Endothelial cell of umbilical vein (primary cell): ENCODE measurements around the gene PIK3AP1. TPM values are rescaled to one million over a fixed set of nuclear protein-coding genes. Genes with fewer than 3 reads are reported as not detected.

Experiments used
- BruUV-seq: library from RNA; stranded (reverse); fragments of 400-500 nt; replicated peaks from 2 replicates; lab custom pipeline; 2021; lab: Mats Ljungman, UMichigan
- CTCF ChIA-PET: fragments of 300-600, 350-600 bp; sonication (Branson Sonifier 250); formaldehyde crosslinking; loops from one replicate; lab custom pipeline; 2021; ENCODE audit warnings: antibody characterized with exemption, inconsistent platforms; lab: Charles Lee
- POLR2A ChIA-PET: fragments of 300-600, 350-600 bp; sonication (Branson Sonifier 250); formaldehyde crosslinking; loops from one replicate; lab custom pipeline; 2021; ENCODE audit warnings: antibody characterized with exemption, inconsistent platforms; lab: Charles Lee
- DNase-seq: peaks from one replicate; pipeline ENCODE4 v3.0.0-alpha.2; 2011; ENCODE audit warnings: low read depth, low spot score
- FAIRE-seq: peaks from 2 replicates; lab custom pipeline; 2011; peaks lifted over from hg19 to GRCh38; lab: Jason Lieb, UNC
- H2AFZ ChIP-seq: 2 replicates; pipeline ENCODE4 v1.6.0; 2012; ENCODE audit warnings: low read depth, low read length, control low read depth, inconsistent platforms
- H3K27ac ChIP-seq: 2 replicates; pipeline ENCODE4 v1.5.1; 2011; ENCODE audit warnings: low read depth, mild to moderate bottlenecking, control low read depth, low read length, moderate library complexity; ENCODE audit not compliant: insufficient read depth
- H3K27me3 ChIP-seq, 2 experiments: 2 replicates each; pipeline versions ENCODE4 v1.6.0 to v1.6.1; 2011; ENCODE audit warnings: low read length in 2 of 2, mixed read lengths in 1 of 2; ENCODE audit not compliant: control insufficient read depth in 2 of 2, insufficient read depth in 2 of 2
- H3K36me3 ChIP-seq, 2 experiments: 2 replicates in 1 of 2; 3 replicates in 1 of 2; pipeline ENCODE4 v1.5.1; 2011; ENCODE audit warnings: low read length in 2 of 2, mild to moderate bottlenecking in 1 of 2, moderate library complexity in 1 of 2; ENCODE audit not compliant: control insufficient read depth in 2 of 2, insufficient read depth in 2 of 2; ENCODE audit errors: extremely low read depth in 1 of 2
- H3K4me1 ChIP-seq: 3 replicates; pipeline ENCODE4 v1.5.1; 2011; ENCODE audit warnings: mild to moderate bottlenecking, low read length; ENCODE audit not compliant: control insufficient read depth, insufficient read depth; ENCODE audit errors: extremely low read depth
- H3K4me2 ChIP-seq: 2 replicates; pipeline ENCODE4 v1.6.1; 2011; ENCODE audit warnings: low read length, control low read depth, mixed read lengths; ENCODE audit not compliant: insufficient read depth
- H3K4me3 ChIP-seq, 3 experiments: fragments of 200-600 bp in 1 of 3; sonication (generic), shearing (Covaris generic) in 1 of 3; replicated peaks in 1 of 3; 2 replicates each; pipeline ENCODE4 v1.5.1; 2011 to 2016; ENCODE audit warnings: control low read depth in 3 of 3, low read length in 3 of 3, mild to moderate bottlenecking in 2 of 3, inconsistent platforms in 1 of 3, low read depth in 1 of 3, moderate library complexity in 1 of 3; ENCODE audit not compliant: insufficient read depth in 1 of 3
- H3K79me2 ChIP-seq: 2 replicates; pipeline ENCODE4 v1.6.0; 2012; ENCODE audit warnings: low read length, inconsistent platforms; ENCODE audit not compliant: control insufficient read depth, insufficient read depth
- H3K9ac ChIP-seq: replicated peaks from 2 replicates; pipeline ENCODE3; 2011; ENCODE audit warnings: low read length, control low read depth; ENCODE audit not compliant: insufficient read depth; ENCODE audit errors: extremely low read depth
- H3K9me1 ChIP-seq: replicated peaks from 3 replicates; pipeline ENCODE4 v1.6.0; 2011; ENCODE audit warnings: mild to moderate bottlenecking, low read length; ENCODE audit not compliant: control insufficient read depth, insufficient read depth; ENCODE audit errors: extremely low read depth
- H3K9me3 ChIP-seq: replicated peaks from 2 replicates; pipeline ENCODE4 v1.5.1; 2012; ENCODE audit warnings: low read length, inconsistent platforms; ENCODE audit not compliant: control insufficient read depth, insufficient read depth
- H4K20me1 ChIP-seq: replicated peaks from 2 replicates; pipeline ENCODE3; 2011; ENCODE audit warnings: mild to moderate bottlenecking, low read length; ENCODE audit not compliant: control insufficient read depth, insufficient read depth; ENCODE audit errors: extremely low read depth
- EZH2 ChIP-seq: IDR thresholded peaks from 2 replicates; pipeline ENCODE4 v1.6.1; 2012; ENCODE audit warnings: borderline replicate concordance, low read depth, mild to moderate bottlenecking, moderate library complexity, low read length, inconsistent platforms; ENCODE audit not compliant: severe bottlenecking
- FOS ChIP-seq: IDR thresholded peaks from 2 replicates; pipeline ENCODE4 v1.6.1; 2011; ENCODE audit warnings: mild to moderate bottlenecking, low read length, moderate library complexity, borderline replicate concordance; ENCODE audit not compliant: insufficient read depth
- GATA2 ChIP-seq: IDR thresholded peaks from 2 replicates; pipeline ENCODE4 v1.7.0; 2011; ENCODE audit warnings: low read depth, mild to moderate bottlenecking, moderate library complexity, mixed read lengths, low read length; ENCODE audit not compliant: insufficient read length, insufficient read depth
- JUN ChIP-seq: IDR thresholded peaks from 2 replicates; pipeline ENCODE4 v1.6.1; 2011; ENCODE audit warnings: borderline replicate concordance, low read depth; ENCODE audit not compliant: insufficient read length, insufficient read depth
- MYC ChIP-seq: IDR thresholded peaks from one replicate; pipeline ENCODE4 v1.6.1; 2011; ENCODE audit warnings: mild to moderate bottlenecking, low read depth, low read length
- POLR2A ChIP-seq: IDR thresholded peaks from 2 replicates; pipeline ENCODE4 v1.6.1; 2012; ENCODE audit warnings: low read depth, mild to moderate bottlenecking, control low read depth, low read length
- POLR2AphosphoS5 ChIP-seq: IDR thresholded peaks from 2 replicates; pipeline ENCODE4 v1.6.1; 2012; ENCODE audit warnings: low read depth, mild to moderate bottlenecking, control low read depth, low read length, moderate library complexity; ENCODE audit not compliant: insufficient read depth
- dilution Hi-C: fragments of 300-500 bp; cut with MboI; formaldehyde crosslinking; loops from one replicate; pipeline ENCODE4 v1.15.0; 2019; ENCODE audit warnings: low sequenced_read_pairs; ENCODE audit not compliant: extremely low pct_ligation_motif_present
- intact Hi-C: fragments of 100-400 bp; cut with micrococcal nuclease; formaldehyde crosslinking; loops from one replicate; pipeline ENCODE4 v1.10.0; 2022
- polyA plus RNA-seq, 4 experiments: library from polyadenylated mRNA; depleted of rRNA in 3 of 4; stranded (reverse) in 3 of 4; unstranded in 1 of 4; fragments of >200 nt; gene quantifications; 2 replicates each; pipeline versions ENCODE4 v1.2.1 to v1.2.3, GENCODE V29; 2011 to 2012; ENCODE audit warnings: missing spikeins in 1 of 4
- total RNA-seq: library from RNA; stranded (reverse); gene quantifications from 2 replicates; pipeline ENCODE4 v1.2.3, GENCODE V29; 2021
- TF ChIP-seq, protein P1 (sequence below), 2 donors: IDR thresholded peaks; 1 replicate in 1 of 2; 2 replicates in 1 of 2; pipeline ENCODE4 v1.5.1; 2011; ENCODE audit warnings: low read length in 2 of 2, mild to moderate bottlenecking in 2 of 2, moderate library complexity in 2 of 2, control low read depth in 1 of 2, inconsistent platforms in 1 of 2, low read depth in 1 of 2; ENCODE audit not compliant: insufficient read depth in 1 of 2; ENCODE audit errors: extremely low read depth in 1 of 2
- TF ChIP-seq, protein P2 (sequence below): IDR thresholded peaks from 2 replicates; pipeline ENCODE4 v1.6.1; 2011; ENCODE audit not compliant: insufficient read depth, insufficient read length

PIK3AP1 gene
- total and polyA plus RNA-seq, 2 donors (not counting 3 experiments of a cell fraction or from before 2014, with no cell fraction given), result 0.04 TPM; not detected in 1

DNA sequence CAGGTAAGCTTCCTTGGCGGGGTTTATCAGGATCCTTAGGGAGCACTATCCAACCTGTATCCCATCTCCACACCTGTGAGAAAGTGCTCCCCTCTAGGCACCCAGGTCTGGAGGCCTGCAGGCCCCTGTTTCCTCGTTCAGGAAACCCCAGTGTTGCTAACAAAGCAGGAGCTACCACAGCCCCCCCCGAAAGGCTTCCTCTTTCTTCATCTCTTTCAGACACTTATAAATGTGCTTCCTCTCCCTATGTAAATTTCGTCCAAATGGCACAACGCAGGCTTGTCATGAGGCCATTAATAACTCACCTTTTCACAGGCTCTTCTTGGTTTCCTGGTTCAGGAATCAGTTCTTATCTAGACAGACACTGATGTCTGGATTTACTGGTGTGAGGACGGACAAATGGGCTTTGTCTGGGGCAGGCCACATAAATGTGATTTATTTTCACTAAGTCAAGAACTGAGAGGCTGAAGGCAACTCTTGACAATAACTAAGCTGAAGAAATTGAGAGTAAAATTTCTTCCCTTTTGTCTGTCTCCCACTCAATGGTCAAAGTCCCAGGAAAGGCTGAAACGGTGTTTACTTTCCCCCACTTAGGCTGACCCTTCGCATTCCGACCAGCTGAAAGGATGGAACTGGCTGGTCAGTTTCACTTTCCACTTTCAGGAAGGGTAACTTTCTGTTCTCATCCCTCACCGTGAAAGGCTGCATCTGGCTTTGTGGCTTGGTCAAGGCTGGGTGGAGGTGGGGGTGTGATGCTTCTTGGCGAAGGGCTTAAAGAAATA is 46.8 kb downstream of the PIK3AP1 start:
- dilution Hi-C loops (no loop called here), intact Hi-C loops (no loop called here)
- no peaks in the 10 kb centered on the region for H3K9me3 ChIP-seq
- H3K27me3 ChIP-seq, result no peaks in the 10 kb centered on the region
- no peak overlapping the region for H3K9ac ChIP-seq
- no peaks in the 10 kb centered on the region for H4K20me1 ChIP-seq
- no peak overlapping the region for H3K27ac ChIP-seq
- no peak for FAIRE-seq
- CTCF ChIA-PET, result interaction anchor here (1.4 kb wide), 1 partner anchor 10 kb away, joined by 3 read pairs; no protein-coding TSS in a partner anchor
- H3K4me1 ChIP-seq, result no peaks in the 10 kb centered on the region
- no peak for TF ChIP-seq POLR2A
- TF ChIP-seq EZH2, result no peak
- TF ChIP-seq POLR2AphosphoS5, result no peak
- no peak for TF ChIP-seq GATA2
- TF ChIP-seq JUN, result no peak
- TF ChIP-seq MYC, result no peak
- TF ChIP-seq, protein P1, sequence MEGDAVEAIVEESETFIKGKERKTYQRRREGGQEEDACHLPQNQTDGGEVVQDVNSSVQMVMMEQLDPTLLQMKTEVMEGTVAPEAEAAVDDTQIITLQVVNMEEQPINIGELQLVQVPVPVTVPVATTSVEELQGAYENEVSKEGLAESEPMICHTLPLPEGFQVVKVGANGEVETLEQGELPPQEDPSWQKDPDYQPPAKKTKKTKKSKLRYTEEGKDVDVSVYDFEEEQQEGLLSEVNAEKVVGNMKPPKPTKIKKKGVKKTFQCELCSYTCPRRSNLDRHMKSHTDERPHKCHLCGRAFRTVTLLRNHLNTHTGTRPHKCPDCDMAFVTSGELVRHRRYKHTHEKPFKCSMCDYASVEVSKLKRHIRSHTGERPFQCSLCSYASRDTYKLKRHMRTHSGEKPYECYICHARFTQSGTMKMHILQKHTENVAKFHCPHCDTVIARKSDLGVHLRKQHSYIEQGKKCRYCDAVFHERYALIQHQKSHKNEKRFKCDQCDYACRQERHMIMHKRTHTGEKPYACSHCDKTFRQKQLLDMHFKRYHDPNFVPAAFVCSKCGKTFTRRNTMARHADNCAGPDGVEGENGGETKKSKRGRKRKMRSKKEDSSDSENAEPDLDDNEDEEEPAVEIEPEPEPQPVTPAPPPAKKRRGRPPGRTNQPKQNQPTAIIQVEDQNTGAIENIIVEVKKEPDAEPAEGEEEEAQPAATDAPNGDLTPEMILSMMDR (IDR thresholded peaks at IDR 0.05; ENCODE audit: extremely low read depth in 1 of 2, insufficient read depth in 1 of 2, low read depth in 1 of 2, low read length in 2 of 2), result no peak
- TF ChIP-seq FOS, result no peak
- TF ChIP-seq, protein P2, sequence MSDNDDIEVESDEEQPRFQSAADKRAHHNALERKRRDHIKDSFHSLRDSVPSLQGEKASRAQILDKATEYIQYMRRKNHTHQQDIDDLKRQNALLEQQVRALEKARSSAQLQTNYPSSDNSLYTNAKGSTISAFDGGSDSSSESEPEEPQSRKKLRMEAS, result no peak
- no peaks in the 10 kb centered on the region for H3K79me2 ChIP-seq
- POLR2A ChIA-PET, result no interaction called here
- DNase-seq, result peak; percentile 2
- no TSS peak for BruUV-seq
- no peaks in the 10 kb centered on the region for H3K36me3 ChIP-seq
- no peaks in the 10 kb centered on the region for H3K9me1 ChIP-seq
- no peak overlapping the region for H3K4me2 ChIP-seq
- no peak overlapping the region for H3K4me3 ChIP-seq
- no peak overlapping the region for H2AFZ ChIP-seq
